Occipital lobe (tissue), 2 donors: ENCODE results near the gene PRKAG2. TPM values are rescaled to one million over a fixed set of nuclear protein-coding genes. Genes with fewer than 3 reads are reported as not detected.

Source experiments
- DNase-seq: peaks from one replicate; lab custom pipeline; 2025; lab: John Stamatoyannopoulos, UW
- total RNA-seq: library from RNA; depleted of rRNA; stranded (reverse); fragments of >200 nt; gene quantifications from one replicate; pipeline ENCODE4 v1.2.3, GENCODE V29; 2014

Gene PRKAG2
- total RNA-seq, 1 donor from 2014 or later, result 32.9 TPM

GRCh38 chr7:151731022-151731441, 145.9 kb downstream of the PRKAG2 start:
- no peak for DNase-seq

- no peak for DNase-seq
These were observed 146.3 kb downstream of the PRKAG2 start for GRCh38 chr7:151730591-151730990.

GRCh38 chr7:151729521-151729921, 147.4 kb downstream of the PRKAG2 start:
- DNase-seq, result no peak

- DNase-seq, result no peak
These were observed 148.2 kb downstream of the PRKAG2 start for GRCh38 chr7:151728746-151729145.

GRCh38 chr7:151728286-151728660, 148.6 kb downstream of the PRKAG2 start:
- DNase-seq, result no peak

GRCh38 chr7:151727579-151728285, 149.2 kb downstream of the PRKAG2 start:
- DNase-seq, result no peak

- no peak for DNase-seq
These were observed 150.0 kb downstream of the PRKAG2 start for GRCh38 chr7:151726652-151727578.

GRCh38 chr7:151725844-151726651, 150.9 kb downstream of the PRKAG2 start:
- DNase-seq, result no peak

GRCh38 chr7:151724920-151725584, 151.9 kb downstream of the PRKAG2 start:
- no peak for DNase-seq

- no peak for DNase-seq
These were observed 152.5 kb downstream of the PRKAG2 start for GRCh38 chr7:151724250-151724915.

- no peak for DNase-seq
These were observed 153.6 kb downstream of the PRKAG2 start for GRCh38 chr7:151723321-151723720.

- no peak for DNase-seq
These were observed 154.4 kb downstream of the PRKAG2 start for GRCh38 chr7:151722533-151722932.

GRCh38 chr7:151721694-151722093, 155.2 kb downstream of the PRKAG2 start:
- DNase-seq, result no peak

- DNase-seq, result no peak
These were observed 155.7 kb downstream of the PRKAG2 start for GRCh38 chr7:151721236-151721635.

- DNase-seq, result no peak
These were observed 156.6 kb downstream of the PRKAG2 start for GRCh38 chr7:151720280-151720679.

GRCh38 chr7:151719897-151720242, 157.0 kb downstream of the PRKAG2 start:
- no peak for DNase-seq

- no peak for DNase-seq
These were observed 157.7 kb downstream of the PRKAG2 start for GRCh38 chr7:151719031-151719896.

GRCh38 chr7:151717918-151718317, 159.0 kb downstream of the PRKAG2 start:
- no peak for DNase-seq

GRCh38 chr7:151717415-151717814, 159.5 kb downstream of the PRKAG2 start:
- no peak for DNase-seq

GRCh38 chr7:151716323-151716722, 160.6 kb downstream of the PRKAG2 start:
- no peak for DNase-seq
